ENCODE results near the gene C9orf152. TPM values are rescaled to one million over a fixed set of nuclear protein-coding genes. Genes with fewer than 3 reads are reported as not detected.
"Not testable (repeated sequence)": the region's sequence is repeated elsewhere in the genome, so short reads cannot be mapped to it uniquely, and the experiment has no call there.

C9orf152 gene
- total and polyA plus RNA-seq, 2 experiments from 2014 or later: not detected

GRCh38 chr9:110205612-110206011, 2.3 kb downstream of the C9orf152 start:
- not testable (repeated sequence) for H3K9me3 Mint-ChIP-seq; H3K4me1 Mint-ChIP-seq; H3K9me2 ChIP-seq (ENCODE audit: insufficient read depth); H3K4me2 ChIP-seq; H4K20me1 ChIP-seq (replicated peaks; ENCODE audit: insufficient read depth); H2AFZ ChIP-seq; H3K4me3 Mint-ChIP-seq; H3K4me1 ChIP-seq (ENCODE audit: insufficient read depth); H3K4me3 ChIP-seq; H3K27me3 ChIP-seq (ENCODE audit: insufficient read depth); ATAC-seq; H3F3A ChIP-seq (replicated peaks; ENCODE audit: low read depth); H3K36me3 Mint-ChIP-seq (ENCODE audit: low read depth); H3K27me3 Mint-ChIP-seq (ENCODE audit: insufficient read depth, low read depth, poor library complexity); H3K79me2 ChIP-seq (replicated peaks; ENCODE audit: insufficient read depth); H3K27ac ChIP-seq (ENCODE audit: low read depth); DNase-seq (ENCODE audit: low spot score); H3K27ac Mint-ChIP-seq; H3K36me3 ChIP-seq (ENCODE audit: insufficient read depth)

- H3K27me3 Mint-ChIP-seq (ENCODE audit: insufficient read depth, low read depth, poor library complexity): peaks cover 7% of the 10 kb centered on the region
- DNase-seq (ENCODE audit: low spot score): no peak
- no peak for TF ChIP-seq JUNB (IDR thresholded peaks at IDR 0.05; ENCODE audit: unreplicated experiment)
- Histone ChIP-seq H4K20me1 (replicated peaks; ENCODE audit: insufficient read depth) (no peaks in the 10 kb centered on the region), H3K4me1 (ENCODE audit: insufficient read depth) (no peaks in the 10 kb centered on the region), H3K79me2 (replicated peaks; ENCODE audit: insufficient read depth) (no peaks in the 10 kb centered on the region), H3K27ac (ENCODE audit: low read depth) (no peak overlapping the region), H3K4me2 (no peak overlapping the region), H2AFZ (no peak overlapping the region), H3K4me3 (no peak overlapping the region), H3K27me3 (ENCODE audit: insufficient read depth) (no peaks in the 10 kb centered on the region), H3F3A (replicated peaks; ENCODE audit: low read depth) (no peaks in the 10 kb centered on the region), H3K9me2 (ENCODE audit: insufficient read depth) (no peaks in the 10 kb centered on the region), H3K36me3 (ENCODE audit: insufficient read depth) (no peaks in the 10 kb centered on the region)
- H3K9me3 Mint-ChIP-seq: no peaks in the 10 kb centered on the region
- no peaks in the 10 kb centered on the region for H3K36me3 Mint-ChIP-seq (ENCODE audit: low read depth)
- no peak overlapping the region for H3K27ac Mint-ChIP-seq
- no peaks in the 10 kb centered on the region for H3K4me1 Mint-ChIP-seq
- H3K4me3 Mint-ChIP-seq: no peak overlapping the region
- no peak for ATAC-seq
These were observed 5.7 kb downstream of the C9orf152 start for GRCh38 chr9:110202232-110202631.

GRCh38 chr9:110199643-110200042, 8.3 kb downstream of the C9orf152 start:
- Histone ChIP-seq H3K4me2 (no peak overlapping the region), H3K79me2 (replicated peaks; ENCODE audit: insufficient read depth) (no peaks in the 10 kb centered on the region), H2AFZ (no peak overlapping the region), H3F3A (replicated peaks; ENCODE audit: low read depth) (no peaks in the 10 kb centered on the region), H3K36me3 (ENCODE audit: insufficient read depth) (no peaks in the 10 kb centered on the region), H3K4me3 (no peak overlapping the region), H3K4me1 (ENCODE audit: insufficient read depth) (no peaks in the 10 kb centered on the region), H3K27ac (ENCODE audit: low read depth) (no peak overlapping the region), H3K9me2 (ENCODE audit: insufficient read depth) (no peaks in the 10 kb centered on the region), H4K20me1 (replicated peaks; ENCODE audit: insufficient read depth) (no peaks in the 10 kb centered on the region), H3K27me3 (ENCODE audit: insufficient read depth) (no peaks in the 10 kb centered on the region)
- DNase-seq (ENCODE audit: low spot score): no peak
- no peak for ATAC-seq
- Mint-ChIP-seq H3K27me3 (ENCODE audit: insufficient read depth, low read depth, poor library complexity) (peaks cover 3% of the 10 kb centered on the region), H3K4me3 (no peak overlapping the region), H3K9me3 (no peaks in the 10 kb centered on the region), H3K27ac (no peak overlapping the region), H3K4me1 (no peaks in the 10 kb centered on the region), H3K36me3 (ENCODE audit: low read depth) (no peaks in the 10 kb centered on the region)
- TF ChIP-seq CTCF (conservative IDR thresholded peaks at IDR 0.05; ENCODE audit: low read depth in 2 of 2) (no peak), ETS1 (IDR thresholded peaks at IDR 0.05) (no peak), EZH2phosphoT487 (IDR thresholded peaks at IDR 0.05; ENCODE audit: unreplicated experiment) (no peak), ZNF114 (CRISPR knock-in tag; IDR thresholded peaks at IDR 0.05) (no peak), CREB1 (CRISPR knock-in tag; IDR thresholded peaks at IDR 0.05; ENCODE audit: low read depth) (no peak), ZNF462 (CRISPR knock-in tag; IDR thresholded peaks at IDR 0.05) (no peak), ZNF331 (CRISPR knock-in tag; IDR thresholded peaks at IDR 0.05; ENCODE audit: low read depth) (no peak)
